ENCODE measurements around the gene NEMP2. TPM values are rescaled to one million over a fixed set of nuclear protein-coding genes. Genes with fewer than 3 reads are reported as not detected.

Gene NEMP2
- total and polyA plus RNA-seq, 9 donors = 5.0 to 9.2 (median 6.6) TPM

- Histone ChIP-seq H3K36me3 (ENCODE audit: control insufficient read depth, insufficient read depth, low read length) (no peaks in the 10 kb centered on the region), H3K4me1 (ENCODE audit: control insufficient read depth, insufficient read depth, low read length) (no peaks in the 10 kb centered on the region), H3K9me3 (replicated peaks; ENCODE audit: control insufficient read depth, low read depth, low read length) (no peaks in the 10 kb centered on the region), H3K4me3 (ENCODE audit: low read length) (no peak overlapping the region), H3K27me3 (ENCODE audit: control insufficient read depth, insufficient read depth, low read length) (no peaks in the 10 kb centered on the region), H3K27ac (ENCODE audit: low read length) (no peak overlapping the region)
- 100% methylated on average over 1 of the region's 5 CpGs for WGBS (ENCODE audit: insufficient coverage)
- DNase-seq = no peak
Observed at GRCh38 chr2:190460487-190460886, 74.0 kb downstream of the NEMP2 start.

DNA sequence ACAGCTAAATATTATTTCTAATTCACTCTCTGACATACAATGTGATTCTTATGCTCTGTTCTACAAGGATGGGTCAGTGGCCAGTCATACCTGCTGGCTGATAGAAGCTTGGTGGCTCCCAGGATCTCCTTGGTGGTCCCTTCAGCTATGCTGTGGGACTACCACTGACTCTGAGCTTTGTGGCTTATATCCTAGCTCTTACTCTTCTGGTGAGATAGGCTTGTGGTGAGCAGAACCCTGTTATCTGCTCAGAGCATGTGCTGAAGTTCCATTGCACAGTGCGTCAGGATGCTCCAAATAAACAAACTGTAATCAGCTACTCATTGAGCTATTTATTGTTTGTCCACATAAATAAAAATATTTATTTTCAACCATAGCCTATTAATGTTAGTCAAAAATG lies 74.6 kb downstream of the NEMP2 start:
- no peak for DNase-seq
- Histone ChIP-seq H3K27me3 (ENCODE audit: control insufficient read depth, insufficient read depth, low read length) (no peaks in the 10 kb centered on the region), H3K36me3 (ENCODE audit: control insufficient read depth, insufficient read depth, low read length) (no peaks in the 10 kb centered on the region), H3K4me3 (ENCODE audit: low read length) (no peak overlapping the region), H3K27ac (ENCODE audit: low read length) (no peak overlapping the region), H3K9me3 (replicated peaks; ENCODE audit: control insufficient read depth, low read depth, low read length) (no peaks in the 10 kb centered on the region), H3K4me1 (ENCODE audit: control insufficient read depth, insufficient read depth, low read length) (no peaks in the 10 kb centered on the region)
- WGBS (ENCODE audit: insufficient coverage) = no CpG with 5 or more reads among the region's 1 CpG

- H3K4me3 ChIP-seq (ENCODE audit: low read length) = no peak overlapping the region
- H3K4me1 ChIP-seq (ENCODE audit: control insufficient read depth, insufficient read depth, low read length) = no peaks in the 10 kb centered on the region
- H3K27me3 ChIP-seq (ENCODE audit: control insufficient read depth, insufficient read depth, low read length) = no peaks in the 10 kb centered on the region
- 90% methylated on average over 6 of the region's 8 CpGs for WGBS (ENCODE audit: insufficient coverage)
- DNase-seq = no peak
- no peak overlapping the region for H3K27ac ChIP-seq (ENCODE audit: low read length)
- peaks cover 3% of the 10 kb centered on the region for H3K36me3 ChIP-seq (ENCODE audit: control insufficient read depth, insufficient read depth, low read length)
- no peaks in the 10 kb centered on the region for H3K9me3 ChIP-seq (replicated peaks; ENCODE audit: control insufficient read depth, low read depth, low read length)
Observed at GRCh38 chr2:190458352-190459107, 76.0 kb downstream of the NEMP2 start.

- Histone ChIP-seq H3K27ac (ENCODE audit: low read length) (no peak overlapping the region), H3K36me3 (ENCODE audit: control insufficient read depth, insufficient read depth, low read length) (peaks cover 3% of the 10 kb centered on the region), H3K9me3 (replicated peaks; ENCODE audit: control insufficient read depth, low read depth, low read length) (no peaks in the 10 kb centered on the region), H3K4me1 (ENCODE audit: control insufficient read depth, insufficient read depth, low read length) (no peaks in the 10 kb centered on the region), H3K27me3 (ENCODE audit: control insufficient read depth, insufficient read depth, low read length) (no peaks in the 10 kb centered on the region), H3K4me3 (ENCODE audit: low read length) (no peak overlapping the region)
- no peak for DNase-seq
- no CpG with 5 or more reads among the region's 2 CpGs for WGBS (ENCODE audit: insufficient coverage)
Observed at GRCh38 chr2:190457256-190457655, 77.3 kb downstream of the NEMP2 start.

DNA sequence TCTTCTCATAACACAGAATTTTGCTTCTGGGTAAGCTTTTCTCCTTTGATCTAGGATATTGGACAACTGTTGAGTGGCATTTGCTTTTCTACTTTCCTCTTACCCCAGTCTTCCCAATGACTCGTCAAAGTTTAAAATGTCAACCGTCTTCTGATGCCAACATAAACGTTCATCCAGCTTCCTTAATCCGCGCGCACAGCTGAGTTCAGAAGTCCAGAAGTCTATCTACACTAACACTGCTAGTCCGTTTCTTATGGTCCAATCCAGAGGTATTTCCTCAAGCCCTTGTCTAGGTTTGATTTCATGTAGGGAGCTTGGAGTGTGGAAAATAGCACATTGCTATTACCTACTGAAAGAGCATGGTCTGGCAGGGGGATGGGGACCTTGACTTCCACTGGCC lies 77.7 kb downstream of the NEMP2 start:
- 85% methylated on average over 3 of the region's 7 CpGs for WGBS (ENCODE audit: insufficient coverage)
- Histone ChIP-seq H3K4me1 (ENCODE audit: control insufficient read depth, insufficient read depth, low read length) (no peaks in the 10 kb centered on the region), H3K9me3 (replicated peaks; ENCODE audit: control insufficient read depth, low read depth, low read length) (no peaks in the 10 kb centered on the region), H3K4me3 (ENCODE audit: low read length) (no peak overlapping the region), H3K27ac (ENCODE audit: low read length) (no peak overlapping the region), H3K27me3 (ENCODE audit: control insufficient read depth, insufficient read depth, low read length) (no peaks in the 10 kb centered on the region), H3K36me3 (ENCODE audit: control insufficient read depth, insufficient read depth, low read length) (peaks cover 3% of the 10 kb centered on the region)
- DNase-seq = no peak

DNA sequence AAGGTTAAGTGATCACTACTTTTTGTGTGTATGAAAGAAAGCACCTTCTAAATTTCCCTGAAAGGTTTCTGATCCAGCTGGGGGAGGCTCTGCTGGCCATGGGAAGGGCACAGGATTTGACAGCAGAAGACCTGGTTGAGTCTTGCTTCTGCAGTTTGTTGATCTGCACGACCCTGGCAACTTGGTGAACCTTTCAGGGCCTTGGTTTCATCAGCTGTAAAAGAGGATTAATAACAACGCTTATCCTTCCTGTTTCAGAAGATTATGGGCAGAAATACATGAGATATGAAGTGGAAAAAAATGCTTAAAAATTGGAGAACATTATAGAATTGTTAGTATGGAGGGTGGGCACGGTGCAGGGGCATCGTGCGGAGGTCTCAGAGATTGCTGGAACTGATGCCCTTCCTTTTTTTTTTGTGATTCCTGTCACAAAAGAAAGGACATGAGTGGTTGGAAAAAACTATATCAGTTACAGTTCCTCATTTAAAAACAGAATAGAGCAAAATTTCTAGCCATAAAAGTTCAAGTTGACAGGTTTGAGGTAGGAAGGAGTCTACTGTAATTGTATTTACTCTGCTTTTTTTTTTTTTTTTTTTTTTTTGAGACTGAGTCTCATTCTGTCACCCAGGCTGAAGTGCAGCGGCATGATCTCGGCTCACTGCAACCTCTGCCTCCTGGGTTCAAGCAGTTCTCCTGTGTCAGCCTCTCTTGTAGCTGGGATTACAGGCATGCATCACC lies 79.0 kb downstream of the NEMP2 start:
- H3K4me1 ChIP-seq (ENCODE audit: control insufficient read depth, insufficient read depth, low read length) = no peaks in the 10 kb centered on the region
- H3K9me3 ChIP-seq (replicated peaks; ENCODE audit: control insufficient read depth, low read depth, low read length) = no peaks in the 10 kb centered on the region
- H3K36me3 ChIP-seq (ENCODE audit: control insufficient read depth, insufficient read depth, low read length) = peaks cover 3% of the 10 kb centered on the region
- H3K4me3 ChIP-seq (ENCODE audit: low read length) = no peak overlapping the region
- no peak for DNase-seq
- H3K27ac ChIP-seq (ENCODE audit: low read length) = no peak overlapping the region
- WGBS (ENCODE audit: insufficient coverage) = 95% methylated on average over 2 of the region's 7 CpGs
- H3K27me3 ChIP-seq (ENCODE audit: control insufficient read depth, insufficient read depth, low read length) = no peaks in the 10 kb centered on the region

GRCh38 chr2:190454795-190455194 lies 79.7 kb downstream of the NEMP2 start:
- WGBS (ENCODE audit: insufficient coverage) = no CpG with 5 or more reads among the region's 2 CpGs
- Histone ChIP-seq H3K27ac (ENCODE audit: low read length) (no peak overlapping the region), H3K27me3 (ENCODE audit: control insufficient read depth, insufficient read depth, low read length) (no peaks in the 10 kb centered on the region), H3K4me3 (ENCODE audit: low read length) (no peak overlapping the region), H3K36me3 (ENCODE audit: control insufficient read depth, insufficient read depth, low read length) (peaks cover 3% of the 10 kb centered on the region), H3K4me1 (ENCODE audit: control insufficient read depth, insufficient read depth, low read length) (no peaks in the 10 kb centered on the region), H3K9me3 (replicated peaks; ENCODE audit: control insufficient read depth, low read depth, low read length) (no peaks in the 10 kb centered on the region)
- DNase-seq = no peak

Other genes starting within 250 kb of the NEMP2 start
- 24.4 TPM for gene HIBCH, start 214.9 kb downstream of the NEMP2 start, total RNA-seq
- gene HIBCH, start 214.9 kb downstream of the NEMP2 start, polyA plus RNA-seq (ENCODE audit: insufficient read depth in 1 of 8, insufficient read length in 8 of 8, low replicate concordance in 1 of 8) = 10 to 100 TPM; 21.5 to 39.6 (median 30.6) TPM
- gene INPP1, start 191.1 kb downstream of the NEMP2 start, total RNA-seq = 7.2 TPM
- gene INPP1, start 191.1 kb downstream of the NEMP2 start, polyA plus RNA-seq (ENCODE audit: insufficient read depth in 1 of 8, insufficient read length in 8 of 8, low replicate concordance in 1 of 8) = 10 to 100 TPM; 15.5 to 24.1 (median 19.3) TPM
- 7.1 TPM for gene MFSD6, start 126.4 kb downstream of the NEMP2 start, total RNA-seq
- gene MFSD6, start 126.4 kb downstream of the NEMP2 start, polyA plus RNA-seq (ENCODE audit: insufficient read depth in 1 of 8, insufficient read length in 8 of 8, low replicate concordance in 1 of 8) = 10 to 100 TPM in 3 of 8 donors, 1 to 10 TPM in 5; 7.5 to 14.3 (median 9.4) TPM
- gene NAB1, start 114.4 kb upstream of the NEMP2 start, total RNA-seq = 76.7 TPM
- gene NAB1, start 114.4 kb upstream of the NEMP2 start, polyA plus RNA-seq (ENCODE audit: insufficient read depth in 1 of 8, insufficient read length in 8 of 8, low replicate concordance in 1 of 8) = 10 to 100 TPM; 44.0 to 63.7 (median 55.8) TPM